CD4-positive, alpha-beta T cell treated with Interleukin-4 for 1 hour (primary cell): Measurements from ENCODE around the gene ADCY6.

Experiments
- DNase-seq, 2 donors: peaks; one replicate each; pipeline ENCODE4 v3.0.0-alpha.2; 2020 to 2022

Gene ADCY6

DNA sequence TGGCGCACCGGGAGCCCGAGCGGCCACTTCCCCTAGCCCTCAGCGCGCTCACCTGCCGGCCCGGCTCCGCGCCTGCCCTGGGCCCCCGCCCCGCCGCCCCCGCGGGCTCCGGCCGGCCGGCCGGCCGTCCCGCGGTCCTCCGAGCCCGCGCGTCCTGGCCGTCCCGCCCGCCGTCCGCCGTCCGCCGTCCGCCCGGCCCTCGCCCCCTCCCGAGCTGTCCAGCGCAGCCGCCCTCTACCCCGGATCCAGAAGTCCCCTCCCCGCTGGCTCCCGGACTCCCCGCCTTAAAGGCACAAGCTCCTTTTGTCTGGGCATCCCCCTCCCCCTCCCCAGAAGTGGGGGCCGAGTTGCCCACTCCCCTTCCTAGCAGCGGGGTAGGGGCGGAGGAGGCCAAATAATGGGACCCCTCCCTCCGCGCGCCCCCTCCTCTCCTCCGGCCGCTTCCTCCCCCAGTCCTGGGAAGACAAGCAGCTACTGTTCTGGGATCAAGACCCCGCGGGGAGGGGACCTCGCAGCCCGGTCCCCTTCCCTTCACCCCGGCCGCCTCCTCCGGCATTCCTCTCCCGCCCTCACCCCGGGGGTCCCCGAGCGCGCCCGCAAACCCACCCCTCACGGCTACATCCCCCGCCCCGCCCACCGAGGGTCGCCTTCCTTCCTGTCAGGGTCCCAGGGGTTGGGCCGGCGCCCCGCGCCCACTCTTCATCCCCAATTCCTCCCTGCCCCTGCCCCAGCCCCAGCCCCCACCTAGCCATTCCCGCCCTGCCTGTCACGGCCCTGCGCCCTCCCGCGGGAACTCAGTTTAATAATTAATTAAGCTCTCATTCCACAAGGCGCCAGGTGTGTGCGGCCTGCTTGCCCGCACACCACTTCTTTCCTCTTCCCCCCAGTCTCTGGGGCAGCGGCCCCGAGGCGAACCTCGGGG lies at the start of gene ADCY6:
TSS of gene ADCY6 (minus strand) at position 236 of the 922 bp plus-strand sequence. CDS start 5,655 bp downstream, outside the sequence.
- no peak for DNase-seq

DNA sequence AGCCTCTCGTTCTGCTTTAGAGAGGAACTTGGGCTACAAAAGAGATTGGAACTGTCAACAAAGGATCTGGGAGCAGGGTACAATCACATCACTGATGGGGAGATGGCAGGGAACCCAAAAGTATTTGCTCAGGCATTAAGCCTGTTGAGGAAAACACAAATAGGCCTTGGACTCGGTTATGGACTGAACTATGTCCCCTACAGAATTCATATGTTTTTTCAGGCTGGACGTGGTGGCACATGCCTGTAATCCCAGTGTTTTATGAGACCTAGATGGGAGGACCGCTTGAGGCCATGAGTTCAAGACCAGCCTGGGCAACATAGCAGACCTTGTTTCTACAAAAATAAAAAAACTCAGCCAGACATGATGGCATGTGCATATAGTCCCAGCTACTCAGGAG lies 49.2 kb upstream of the ADCY6 start:
- DNase-seq, result no peak

DNA sequence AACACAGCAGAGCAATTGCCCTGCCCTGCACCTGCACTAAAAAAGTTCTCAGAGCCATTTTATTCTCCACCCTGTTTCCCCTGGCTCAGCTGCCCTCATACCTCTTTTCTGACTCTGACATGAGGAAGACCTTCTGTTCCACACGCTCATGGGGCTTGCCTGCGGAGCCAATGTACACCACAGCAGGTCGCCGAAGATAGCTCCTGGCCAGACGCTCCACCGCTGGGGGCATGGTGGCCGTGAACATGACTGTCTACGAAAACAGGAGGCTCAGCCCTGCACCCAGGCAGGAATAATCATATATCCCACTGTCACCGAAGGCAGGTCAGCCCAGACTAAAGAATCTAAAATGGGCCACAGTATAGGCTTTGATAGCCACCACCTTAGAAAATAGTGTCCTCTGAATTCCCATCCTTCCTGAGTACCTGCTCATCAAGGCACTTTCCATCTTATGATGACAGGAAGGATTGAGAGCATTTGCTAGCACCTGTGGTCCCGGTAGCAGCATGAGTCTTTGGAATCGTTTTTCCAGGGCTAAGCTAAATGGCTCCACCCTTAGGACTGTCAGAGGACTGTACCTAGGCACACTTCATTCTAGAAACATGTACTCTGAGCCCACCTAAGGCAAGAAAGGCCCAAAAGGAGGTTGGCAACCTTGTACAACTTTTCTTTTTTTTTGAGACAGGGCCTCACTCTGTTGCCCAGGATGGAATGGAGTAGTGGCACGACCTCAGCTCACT lies 43.6 kb upstream of the ADCY6 start:
- no peak for DNase-seq

DNA sequence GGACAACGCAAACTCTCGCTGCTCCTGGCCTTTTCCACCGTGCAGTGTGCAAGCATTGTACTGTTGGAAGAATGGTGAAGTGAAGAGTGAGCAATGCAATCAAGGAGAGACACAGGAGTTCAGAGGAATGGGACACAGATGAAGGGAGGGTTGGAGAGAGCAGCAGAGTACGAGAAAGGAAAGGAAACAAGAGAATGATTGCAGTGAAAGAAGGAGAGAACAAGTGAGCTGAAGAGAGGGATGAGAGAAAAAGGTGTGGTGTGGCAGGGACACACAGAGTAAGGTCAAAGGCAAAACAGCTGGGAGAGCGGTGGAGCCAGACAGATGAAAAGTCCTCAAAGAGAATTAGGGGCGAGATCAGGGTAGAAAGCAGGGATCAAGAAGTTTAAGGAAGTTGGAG lies 42.4 kb upstream of the ADCY6 start:
- DNase-seq, result no peak

DNA sequence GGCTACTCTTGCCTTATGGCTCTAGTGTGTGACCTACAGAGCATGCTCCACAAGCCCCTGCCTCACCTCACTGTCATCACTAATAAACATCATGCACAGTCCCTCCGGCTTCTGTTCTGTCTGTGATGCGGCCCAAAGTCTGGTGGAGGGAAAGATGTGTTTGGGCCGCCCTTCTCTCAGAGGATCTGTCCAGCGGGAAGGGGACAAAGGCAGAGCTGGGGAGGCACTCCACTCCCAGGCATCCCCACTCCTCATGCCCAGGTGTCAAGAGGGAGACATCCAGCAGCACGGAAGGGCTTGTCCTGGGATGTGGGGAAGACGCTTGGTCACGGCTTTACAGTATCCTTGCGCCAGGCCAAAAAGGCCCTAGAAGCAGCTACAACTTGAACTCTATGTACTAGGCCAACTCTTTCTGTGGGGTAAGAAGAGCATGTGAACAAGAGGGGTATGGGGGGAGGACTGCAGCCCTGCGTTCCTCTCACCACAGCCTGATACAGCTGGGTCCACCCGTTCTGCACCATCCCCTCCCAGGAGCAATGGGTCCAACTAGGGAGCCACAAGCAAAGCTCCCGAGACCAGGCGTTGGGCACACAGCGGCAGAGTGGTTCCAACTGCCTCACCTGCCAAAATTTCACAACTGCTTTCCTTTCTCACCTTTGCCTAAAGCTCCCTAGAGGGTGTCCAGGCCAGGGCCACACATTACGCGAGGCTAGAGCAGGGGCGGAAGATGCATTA lies 40.1 kb upstream of the ADCY6 start:
- no peak for DNase-seq

DNA sequence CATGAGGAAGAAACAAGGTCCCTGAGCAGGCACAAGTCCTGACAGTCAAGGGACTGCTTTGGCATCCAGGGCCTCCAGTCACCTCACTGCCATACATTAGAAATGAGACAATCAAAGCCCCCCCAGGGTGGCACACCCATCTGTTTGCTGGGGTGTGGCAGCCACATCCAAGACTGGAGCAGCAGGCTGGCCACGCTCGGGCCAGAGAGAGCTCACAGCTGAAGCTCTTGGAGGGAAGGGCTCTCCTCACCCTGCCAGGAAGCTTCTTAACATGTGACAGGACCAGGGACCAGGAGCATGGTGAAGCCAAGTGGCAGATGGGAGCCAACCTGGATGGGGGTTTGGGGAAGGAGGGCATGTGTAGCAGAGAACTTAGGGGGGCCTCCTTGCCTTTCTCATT lies 39.4 kb upstream of the ADCY6 start:
- DNase-seq, result no peak

DNA sequence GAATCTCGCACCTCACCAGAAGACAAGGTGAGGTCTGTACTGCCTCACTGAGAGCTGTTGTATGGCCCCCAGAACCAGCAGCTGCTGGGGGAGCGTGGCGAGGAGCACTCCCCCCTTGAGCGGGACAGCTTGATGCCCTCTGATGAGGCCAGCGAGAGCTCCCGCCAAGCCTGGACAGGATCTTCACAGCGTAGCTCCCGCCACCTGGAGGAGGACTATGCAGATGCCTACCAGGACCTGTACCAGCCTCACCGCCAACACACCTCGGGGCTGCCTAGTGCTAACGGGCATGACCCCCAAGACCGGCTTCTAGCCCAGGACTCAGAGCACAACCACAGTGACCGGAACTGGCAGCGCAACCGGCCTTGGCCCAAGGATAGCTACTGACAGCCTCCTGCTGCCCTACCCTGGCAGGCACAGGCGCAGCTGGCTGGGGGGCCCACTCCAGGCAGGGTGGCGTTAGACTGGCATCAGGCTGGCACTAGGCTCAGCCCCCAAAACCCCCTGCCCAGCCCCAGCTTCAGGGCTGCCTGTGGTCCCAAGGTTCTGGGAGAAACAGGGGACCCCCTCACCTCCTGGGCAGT lies 38.7 kb upstream of the ADCY6 start:
- no peak for DNase-seq

DNA sequence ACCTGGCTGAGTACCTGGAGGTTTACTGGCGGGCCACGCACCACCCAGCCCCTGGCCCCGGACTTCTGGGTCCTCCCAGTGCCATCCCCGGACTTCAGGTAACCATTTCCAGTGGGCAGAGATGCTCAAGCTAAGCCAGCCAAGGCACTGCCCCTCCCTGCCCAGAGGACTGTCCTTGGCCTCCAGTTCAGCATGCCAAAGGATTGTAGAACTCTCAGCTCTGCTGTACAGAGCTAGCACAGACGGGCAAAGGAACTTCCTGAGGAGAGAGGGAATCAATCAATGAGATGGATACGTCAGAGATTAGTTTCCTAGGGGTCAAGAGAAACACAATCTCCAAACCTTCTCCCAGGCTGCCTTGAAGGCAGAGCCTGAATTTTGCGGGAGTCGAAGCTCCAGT lies 38.1 kb upstream of the ADCY6 start:
- DNase-seq, result no peak

DNA sequence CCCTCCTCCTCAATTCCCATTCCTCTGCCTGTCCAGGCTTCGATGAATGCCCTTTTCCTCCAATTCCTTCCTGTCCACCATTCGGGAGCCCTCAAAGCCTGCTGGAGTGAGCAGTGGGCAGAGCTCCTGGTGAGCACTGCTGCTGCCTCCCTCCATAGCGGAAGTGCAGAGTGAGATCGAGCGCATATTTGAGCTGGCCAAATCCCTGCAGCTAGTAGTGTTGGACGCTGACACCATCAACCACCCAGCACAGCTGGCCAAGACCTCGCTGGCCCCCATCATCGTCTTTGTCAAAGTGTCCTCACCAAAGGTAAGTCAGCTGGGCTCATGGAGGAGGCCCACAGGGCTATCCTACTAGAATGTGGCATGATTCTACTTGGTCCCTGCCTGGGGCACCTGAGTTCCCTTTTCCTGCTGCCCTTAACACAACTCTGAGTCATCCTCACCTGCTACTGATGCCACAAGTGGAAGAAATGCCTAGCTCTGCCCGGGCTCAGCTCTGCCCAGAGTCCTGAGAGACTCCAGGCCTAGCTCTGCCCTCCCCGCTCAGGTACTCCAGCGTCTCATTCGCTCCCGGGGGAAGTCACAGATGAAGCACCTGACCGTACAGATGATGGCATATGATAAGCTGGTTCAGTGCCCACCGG lies 37.4 kb upstream of the ADCY6 start:
- DNase-seq, result no peak

DNA sequence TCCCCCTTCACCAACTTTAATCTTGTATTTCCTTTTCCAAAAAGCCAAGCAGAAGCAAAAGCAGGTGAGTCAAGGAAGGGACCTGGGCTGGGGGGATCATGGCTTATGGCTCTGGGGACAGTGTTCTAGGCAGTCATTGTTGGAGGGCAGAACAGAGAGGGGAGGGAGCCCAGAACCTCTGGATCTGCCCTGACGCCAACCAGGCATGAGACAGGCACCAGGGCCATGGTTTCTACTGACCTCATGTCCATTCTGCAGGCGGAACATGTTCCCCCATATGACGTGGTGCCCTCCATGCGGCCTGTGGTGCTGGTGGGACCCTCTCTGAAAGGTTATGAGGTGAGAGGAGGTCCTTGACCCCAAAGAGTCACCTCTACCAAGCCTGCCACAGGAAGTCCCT lies 36.0 kb upstream of the ADCY6 start:
- no peak for DNase-seq

DNA sequence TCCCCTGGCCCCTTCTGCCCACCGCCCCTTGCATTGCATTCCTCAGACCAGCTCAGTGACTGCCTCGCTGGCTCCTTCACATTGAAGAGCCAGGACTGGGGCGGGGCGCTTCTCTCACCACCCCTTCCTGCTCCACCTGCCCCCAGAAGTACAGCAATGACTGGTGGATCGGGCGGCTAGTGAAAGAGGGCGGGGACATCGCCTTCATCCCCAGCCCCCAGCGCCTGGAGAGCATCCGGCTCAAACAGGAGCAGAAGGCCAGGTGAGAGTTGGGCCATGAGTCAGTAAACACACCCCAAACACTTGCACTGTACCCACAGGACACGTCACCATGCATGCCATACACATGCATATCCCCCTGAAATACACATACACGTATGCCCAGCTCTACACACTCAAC lies 35.2 kb upstream of the ADCY6 start:
- peak in 1 of 2 donors; percentile 22 for DNase-seq

DNA sequence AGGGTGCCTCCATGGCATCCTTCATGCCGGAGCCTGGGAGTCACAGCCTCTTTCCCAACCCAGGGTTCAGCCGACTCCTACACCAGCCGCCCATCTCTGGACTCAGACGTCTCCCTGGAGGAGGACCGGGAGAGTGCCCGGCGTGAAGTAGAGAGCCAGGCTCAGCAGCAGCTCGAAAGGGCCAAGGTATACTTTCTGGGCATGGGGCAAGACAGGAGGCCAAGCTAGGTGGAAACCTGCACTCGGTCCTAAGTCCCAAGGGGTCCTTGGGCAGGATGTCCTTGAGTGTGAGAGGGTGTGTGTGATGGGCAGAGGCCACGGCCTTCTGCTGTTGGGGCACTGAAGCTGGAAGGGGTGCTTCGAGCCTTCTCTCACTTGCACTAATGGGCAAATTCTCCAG lies 34.4 kb upstream of the ADCY6 start:
- DNase-seq, result no peak

DNA sequence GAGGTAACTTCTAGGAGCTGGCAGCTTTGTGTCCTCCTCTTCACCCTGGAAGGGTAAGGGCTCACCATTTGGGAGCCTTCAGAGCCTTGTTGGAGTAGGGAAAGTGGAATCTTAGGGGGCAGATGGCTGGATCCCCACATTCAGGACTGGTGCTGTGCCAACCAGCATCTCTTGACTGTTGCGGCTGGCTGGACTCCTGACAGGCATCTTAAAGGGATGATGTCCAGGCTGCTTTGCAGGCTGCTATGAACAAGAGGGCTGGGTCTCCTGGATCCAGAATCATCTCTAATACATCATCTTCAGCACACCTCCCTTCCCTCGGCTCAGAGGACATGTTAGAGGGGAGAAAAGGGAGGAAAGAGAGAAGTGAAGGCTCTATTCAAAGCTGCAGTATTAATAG lies 33.8 kb upstream of the ADCY6 start:
- DNase-seq, result no peak

DNA sequence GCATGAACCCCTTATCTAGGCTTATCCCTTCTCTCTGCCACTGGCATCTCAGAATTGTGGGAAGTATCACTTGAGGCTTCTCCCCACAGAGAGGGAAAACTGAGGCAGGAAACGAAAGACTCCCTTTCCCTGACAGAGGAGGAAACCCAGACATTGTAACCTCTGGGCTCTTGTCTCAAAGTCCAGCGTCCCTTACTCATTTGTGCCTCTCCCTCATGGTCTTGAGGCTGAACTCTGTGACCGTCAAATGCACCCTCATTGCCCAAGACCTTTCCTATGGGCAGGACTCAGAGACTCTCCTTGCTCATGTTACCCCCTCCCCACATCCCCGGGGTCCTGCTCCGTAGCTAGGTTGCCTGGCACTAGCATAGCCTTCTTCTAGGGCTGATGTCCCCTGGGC lies 33.2 kb upstream of the ADCY6 start:
- DNase-seq, result no peak

DNA sequence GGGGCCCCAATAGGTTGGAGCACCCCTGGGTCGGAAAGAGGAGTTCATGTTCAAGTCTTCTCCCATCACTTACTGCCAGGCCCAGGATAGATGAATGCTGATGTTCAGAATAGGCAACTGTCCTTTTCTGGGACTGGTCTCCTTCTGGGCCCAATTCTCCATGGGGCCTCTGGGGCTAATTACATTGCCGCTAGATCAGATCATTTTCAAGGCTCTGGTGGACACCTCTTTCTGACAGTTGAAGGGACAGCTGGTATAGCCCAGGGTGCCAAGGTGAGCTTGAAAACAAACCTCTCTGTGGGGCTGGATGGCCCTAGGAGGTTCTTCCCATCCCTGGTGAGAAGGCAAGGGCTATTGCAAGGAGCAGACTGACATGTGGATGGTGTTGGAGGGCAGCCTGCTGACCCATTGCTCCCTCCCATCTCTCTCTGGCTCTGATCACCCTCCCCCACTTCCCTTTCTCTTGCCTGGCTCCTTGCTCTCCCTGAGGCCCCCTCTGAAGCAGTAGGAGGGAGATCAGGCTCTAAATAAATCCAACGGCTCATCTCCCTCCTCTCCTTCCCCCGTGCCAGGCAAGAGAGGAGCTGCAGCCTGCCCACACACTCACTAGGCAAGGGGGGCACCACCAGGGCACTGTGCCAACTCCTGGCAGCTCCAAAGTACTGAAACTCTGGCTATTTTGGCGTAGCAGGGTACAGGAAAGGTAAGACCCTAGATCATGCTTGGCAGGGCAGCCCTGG lies 31.3 kb upstream of the ADCY6 start:
- DNase-seq, result no peak

DNA sequence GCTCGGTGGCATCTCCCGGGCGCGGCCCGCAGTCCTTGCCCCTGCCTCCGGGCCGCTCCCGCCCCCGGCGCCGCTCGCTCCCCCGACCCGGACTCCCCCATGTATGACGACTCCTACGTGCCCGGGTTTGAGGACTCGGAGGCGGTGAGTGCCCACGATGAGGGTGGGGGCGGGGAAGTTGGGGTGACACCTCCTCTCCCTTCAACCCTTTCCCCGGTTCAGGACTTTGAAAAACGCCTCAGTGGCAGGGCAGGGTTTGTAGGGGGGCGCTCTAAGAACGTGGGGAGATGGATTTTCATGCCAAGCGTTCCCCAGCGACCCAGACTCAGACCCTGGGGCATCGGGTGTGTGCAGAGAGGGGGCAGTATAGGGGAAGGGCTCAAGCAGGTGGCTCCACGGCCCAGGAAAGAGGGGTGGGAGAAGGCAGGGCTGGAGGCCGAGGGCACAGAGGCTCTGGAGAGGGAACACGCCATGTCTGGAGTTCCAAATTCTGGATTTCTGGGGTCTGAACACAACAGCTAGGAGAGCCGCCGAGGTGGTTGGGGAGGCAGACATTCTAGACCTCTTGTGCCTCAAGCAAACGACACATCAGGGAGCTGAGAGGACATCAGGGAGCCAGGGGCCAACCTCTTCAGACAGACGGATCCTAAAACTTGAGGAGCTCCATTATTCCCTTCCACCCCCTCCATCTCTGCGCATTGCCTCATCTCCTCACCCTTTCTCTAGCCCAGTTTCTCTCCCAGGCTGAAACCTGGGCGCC lies 30.1 kb upstream of the ADCY6 start:
- DNase-seq, result peak; percentile 30 to 50

DNA sequence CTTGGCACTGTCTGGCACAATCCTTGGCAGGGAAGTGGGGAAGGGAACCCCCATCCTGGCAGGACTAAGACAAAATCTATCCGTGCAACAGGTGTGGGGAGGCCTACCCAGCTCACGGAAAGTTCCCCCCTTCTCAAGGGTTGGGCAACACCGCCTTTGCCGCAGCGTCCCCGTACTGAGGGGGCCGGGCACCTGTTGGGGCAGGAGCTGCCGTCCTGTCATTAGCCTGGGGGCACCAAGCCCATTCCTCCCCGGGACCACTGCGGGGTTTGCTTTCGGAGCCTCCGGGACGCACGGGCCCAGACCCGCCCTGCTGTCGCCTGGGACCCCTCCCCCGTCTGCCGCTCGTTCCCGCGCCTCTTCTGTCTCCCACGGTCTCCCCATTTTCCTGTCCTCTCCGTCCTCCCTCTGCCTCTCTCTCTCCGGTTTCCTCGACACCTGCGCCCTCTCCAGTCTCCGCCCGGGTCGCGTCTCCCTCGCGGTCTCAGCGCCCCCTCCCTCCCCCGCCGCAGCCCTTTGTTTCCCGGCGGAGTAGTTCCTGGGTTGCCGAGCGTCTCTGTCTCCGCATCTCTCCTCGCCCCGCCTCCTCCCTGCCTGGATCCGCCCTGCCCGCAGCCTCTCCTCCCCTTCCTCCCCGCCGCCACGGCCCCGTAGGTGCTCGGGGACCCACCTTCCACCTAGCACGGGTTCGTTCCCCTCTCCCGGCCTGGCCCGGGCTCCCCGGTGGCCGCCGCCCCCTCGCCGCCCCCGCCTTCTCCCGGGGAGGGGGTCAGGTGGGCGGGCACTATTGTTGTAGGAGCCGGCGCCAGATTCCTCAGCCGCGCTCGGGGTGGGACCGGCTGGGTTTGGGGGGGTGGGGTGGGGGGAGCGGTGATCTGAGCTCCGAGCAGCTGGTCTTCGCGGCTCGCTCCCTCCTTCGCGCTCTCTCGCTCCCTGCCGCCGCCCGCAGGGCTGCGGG lies 29.3 kb upstream of the ADCY6 start, which contains the start of gene CACNB3:
TSS of gene CACNB3 (plus strand) at position 624 of the 958 bp plus-strand sequence. CDS start 434 bp downstream, outside the sequence.
- peak; percentile 71 to 84 for DNase-seq

DNA sequence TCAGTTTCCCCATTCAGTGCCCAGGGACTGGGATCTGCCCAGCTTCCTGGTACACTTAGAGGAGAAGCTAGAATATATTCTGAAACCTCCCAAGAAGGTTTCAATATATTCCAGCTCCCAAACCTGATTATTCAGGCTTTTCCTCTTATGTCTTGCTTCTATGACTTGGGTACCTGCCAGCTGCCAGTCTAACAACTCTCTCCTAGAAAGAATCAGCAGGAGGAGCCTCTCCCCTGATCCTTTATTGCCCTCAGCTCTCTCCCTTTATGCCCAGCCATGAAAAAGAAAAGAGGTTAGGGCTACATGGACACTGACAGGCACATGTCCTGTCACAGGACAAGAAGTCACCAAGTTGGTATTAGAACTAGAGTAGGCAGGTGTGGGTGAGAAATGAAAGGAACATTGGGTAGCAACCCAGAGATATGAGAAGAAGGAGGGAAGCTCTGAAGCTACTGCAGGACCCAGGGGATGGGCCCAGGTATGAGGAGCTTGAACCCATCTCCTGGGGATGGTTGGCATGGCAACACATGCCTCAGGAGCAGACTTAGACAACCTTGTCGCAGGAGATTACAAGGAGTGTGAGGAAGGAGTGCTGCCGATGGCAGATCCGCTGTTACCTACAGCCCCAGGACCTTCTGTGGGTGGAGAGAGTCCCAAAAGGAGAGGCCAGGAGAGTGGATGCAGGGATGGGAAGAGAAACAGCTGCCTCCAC lies 27.4 kb upstream of the ADCY6 start:
- DNase-seq, result no peak
